Neural cell (in vitro differentiated cells): Measurements from ENCODE around the gene TAL2. TPM values are rescaled to one million over a fixed set of nuclear protein-coding genes. Genes with fewer than 3 reads are reported as not detected.
"Not testable (repeated sequence)": the region's sequence is repeated elsewhere in the genome, so short reads cannot be mapped to it uniquely, and the experiment has no call there.

Experiments used
- H2AFZ ChIP-seq: fragments of 200-600, 300-800 bp; sonication (generic), shearing (Covaris generic); 2 replicates; pipeline ENCODE4 v1.6.0; 2014; ENCODE audit warnings: low read depth, mild to moderate bottlenecking, antibody characterized with exemption, low read length, moderate library complexity
- H3F3A ChIP-seq: fragments of 200-600 bp; shearing (Covaris generic); 2 replicates; pipeline ENCODE4 v1.6.1; 2016; ENCODE audit warnings: mild to moderate bottlenecking, moderate library complexity, mixed read lengths, antibody characterized with exemption, low read length; ENCODE audit not compliant: insufficient read depth, poor library complexity, severe bottlenecking
- H3K27ac ChIP-seq: fragments of 200-600, 300-800 bp; sonication (generic), shearing (Covaris generic); 2 replicates; pipeline ENCODE4 v1.5.1; 2014; ENCODE audit warnings: mild to moderate bottlenecking, low read length, moderate library complexity
- H3K27me3 ChIP-seq: fragments of 300-800, 200-600 bp; sonication (generic), shearing (Covaris generic); 2 replicates; pipeline ENCODE4 v1.6.0; 2014; ENCODE audit warnings: mild to moderate bottlenecking, low read depth, low read length, moderate library complexity; ENCODE audit not compliant: insufficient read depth
- H3K36me3 ChIP-seq: fragments of 300-800, 200-600 bp; sonication (generic), shearing (Covaris generic); 2 replicates; pipeline ENCODE4 v1.5.1; 2014; ENCODE audit warnings: mild to moderate bottlenecking, antibody characterized with exemption, low read length, moderate library complexity; ENCODE audit not compliant: insufficient read depth
- H3K4me2 ChIP-seq: fragments of 300-800, 200-600 bp; sonication (generic), shearing (Covaris generic); 2 replicates; pipeline ENCODE4 v1.6.0; 2014; ENCODE audit warnings: mild to moderate bottlenecking, low read length
- H3K4me3 ChIP-seq: fragments of 300-800, 200-600 bp; sonication (generic), shearing (Covaris generic); 2 replicates; pipeline ENCODE4 v1.5.1; 2014; ENCODE audit warnings: mild to moderate bottlenecking, low read length, moderate library complexity
- H3K79me2 ChIP-seq: fragments of 200-600 bp; shearing (Covaris generic); replicated peaks from 2 replicates; pipeline ENCODE4 v1.6.0; 2014; ENCODE audit warnings: mild to moderate bottlenecking, low read length, moderate library complexity; ENCODE audit not compliant: insufficient read depth
- H3K9ac ChIP-seq: fragments of 300-800, 200-600 bp; sonication (generic), shearing (Covaris generic); 2 replicates; pipeline ENCODE4 v1.6.1; 2016; ENCODE audit warnings: mild to moderate bottlenecking, low read length, mixed read lengths
- H3K9me2 ChIP-seq: fragments of 200-600 bp; shearing (Covaris generic); 2 replicates; pipeline ENCODE4 v1.6.1; 2016; ENCODE audit warnings: mild to moderate bottlenecking, low read length, mixed read lengths; ENCODE audit not compliant: insufficient read depth
- H3K9me3 ChIP-seq: fragments of 200-600, 300-800 bp; sonication (generic), shearing (Covaris generic); 2 replicates; pipeline ENCODE4 v1.6.1; 2016; ENCODE audit warnings: mild to moderate bottlenecking, mixed run types, low read length, moderate library complexity, mixed read lengths
- H4K20me1 ChIP-seq: fragments of 200-600 bp; shearing (Covaris generic); 2 replicates; pipeline ENCODE4 v1.6.1; 2016; ENCODE audit warnings: mild to moderate bottlenecking, mixed run types; ENCODE audit not compliant: insufficient read depth
- CTCF ChIP-seq: fragments of 450-650 bp; IDR thresholded peaks from 2 replicates; pipeline ENCODE4 v1.5.1; 2014; ENCODE audit warnings: antibody characterized with exemption, mild to moderate bottlenecking, moderate library complexity; ENCODE audit not compliant: poor library complexity, severe bottlenecking
- EP300 ChIP-seq: fragments of 450-650 bp; conservative IDR thresholded peaks from 2 replicates; pipeline ENCODE4 v1.6.1; 2014; ENCODE audit warnings: antibody characterized with exemption, mild to moderate bottlenecking, moderate library complexity; ENCODE audit not compliant: poor library complexity, severe bottlenecking
- EZH2 ChIP-seq: fragments of 200-600, 300-800 bp; shearing (Covaris generic), sonication (generic); IDR thresholded peaks from 2 replicates; pipeline ENCODE4 v1.6.1; 2014; ENCODE audit warnings: antibody characterized with exemption, low read length, borderline replicate concordance, mild to moderate bottlenecking; ENCODE audit not compliant: insufficient read depth, poor library complexity, severe bottlenecking
- MXI1 ChIP-seq: fragments of 450-650 bp; conservative IDR thresholded peaks from 2 replicates; pipeline ENCODE4 v1.6.1; 2014; ENCODE audit warnings: antibody characterized with exemption, mild to moderate bottlenecking; ENCODE audit not compliant: poor library complexity, severe bottlenecking
- POLR2AphosphoS5 ChIP-seq: IDR thresholded peaks from 2 replicates; pipeline ENCODE4 v1.6.1; 2012
- RAD21 ChIP-seq: fragments of 450-650 bp; conservative IDR thresholded peaks from 2 replicates; pipeline ENCODE4 v1.6.1; 2014; ENCODE audit warnings: antibody characterized with exemption, mild to moderate bottlenecking, moderate library complexity
- REST ChIP-seq: IDR thresholded peaks from 2 replicates; pipeline ENCODE4 v1.6.1; 2012; ENCODE audit warnings: borderline replicate concordance
- SMC3 ChIP-seq: fragments of 450-650 bp; conservative IDR thresholded peaks from 2 replicates; pipeline ENCODE4 v1.6.1; 2014; ENCODE audit warnings: antibody characterized with exemption, mild to moderate bottlenecking, moderate library complexity; ENCODE audit not compliant: poor library complexity
- TAF1 ChIP-seq: IDR thresholded peaks from 2 replicates; pipeline ENCODE4 v1.6.1; 2012; ENCODE audit warnings: low read depth
- polyA plus RNA-seq: library from polyadenylated mRNA; depleted of rRNA; stranded (reverse); fragments of >200 nt; gene quantifications from 2 replicates; pipeline ENCODE4 v1.2.3, GENCODE V29; 2014

The TAL2 gene
- polyA plus RNA-seq, 1 donor from 2014 or later = 0.88 TPM

- no peak overlapping the region for H3K27ac ChIP-seq
- H3K9me2 ChIP-seq = no peaks in the 10 kb centered on the region
- H3K27me3 ChIP-seq = peaks cover 4% of the 10 kb centered on the region
- TF ChIP-seq REST (no peak), MXI1 (no peak), TAF1 (no peak), EP300 (no peak), SMC3 (no peak), CTCF (no peak), POLR2AphosphoS5 (no peak), EZH2 (no peak), RAD21 (no peak)
- H2AFZ ChIP-seq = no peak overlapping the region
- H4K20me1 ChIP-seq = no peaks in the 10 kb centered on the region
- H3K79me2 ChIP-seq = peaks cover 9% of the 10 kb centered on the region
- no peak overlapping the region for H3K4me2 ChIP-seq
- no peak overlapping the region for H3K9ac ChIP-seq
- no peaks in the 10 kb centered on the region for H3K36me3 ChIP-seq
- no peaks in the 10 kb centered on the region for H3F3A ChIP-seq
- no peaks in the 10 kb centered on the region for H3K9me3 ChIP-seq
- no peak overlapping the region for H3K4me3 ChIP-seq
Observed at GRCh38 chr9:105701145-105701544, 38.9 kb downstream of the TAL2 start.

GRCh38 chr9:105702207-105702606, 40.0 kb downstream of the TAL2 start:
- no peak for TF ChIP-seq REST
- no peak for TF ChIP-seq SMC3
- no peak for TF ChIP-seq EZH2
- TF ChIP-seq MXI1 = no peak
- TF ChIP-seq RAD21 = no peak
- no peak for TF ChIP-seq POLR2AphosphoS5
- no peak for TF ChIP-seq CTCF
- no peak for TF ChIP-seq TAF1
- TF ChIP-seq EP300 = no peak
- Histone ChIP-seq H3K4me2 (no peak overlapping the region), H3K36me3 (no peaks in the 10 kb centered on the region), H4K20me1 (no peaks in the 10 kb centered on the region), H3K79me2 (no peaks in the 10 kb centered on the region), H3F3A (no peaks in the 10 kb centered on the region), H3K9ac (no peak overlapping the region), H3K9me3 (no peaks in the 10 kb centered on the region), H3K27ac (no peak overlapping the region), H2AFZ (no peak overlapping the region), H3K27me3 (peaks cover 1% of the 10 kb centered on the region), H3K4me3 (no peak overlapping the region), H3K9me2 (no peaks in the 10 kb centered on the region)

GRCh38 chr9:105703638-105704037, 41.4 kb downstream of the TAL2 start:
- not testable (repeated sequence) for H3K9ac ChIP-seq

More at GRCh38 chr9:105703638-105704037, 41.4 kb downstream of the TAL2 start:
- H3K27me3 ChIP-seq, H3K4me3 ChIP-seq, H3K9me3 ChIP-seq, H4K20me1 ChIP-seq, H3K27ac ChIP-seq, H3K9me2 ChIP-seq, H3K36me3 ChIP-seq, H3F3A ChIP-seq, H3K4me2 ChIP-seq, H3K79me2 ChIP-seq, H2AFZ ChIP-seq: not testable (repeated sequence)
